ENCODE measurements around the gene QRICH2. TPM values are rescaled to one million over a fixed set of nuclear protein-coding genes. Genes with fewer than 3 reads are reported as not detected.

QRICH2 gene
- total RNA-seq, 1 donor: 3.6 TPM

DNA sequence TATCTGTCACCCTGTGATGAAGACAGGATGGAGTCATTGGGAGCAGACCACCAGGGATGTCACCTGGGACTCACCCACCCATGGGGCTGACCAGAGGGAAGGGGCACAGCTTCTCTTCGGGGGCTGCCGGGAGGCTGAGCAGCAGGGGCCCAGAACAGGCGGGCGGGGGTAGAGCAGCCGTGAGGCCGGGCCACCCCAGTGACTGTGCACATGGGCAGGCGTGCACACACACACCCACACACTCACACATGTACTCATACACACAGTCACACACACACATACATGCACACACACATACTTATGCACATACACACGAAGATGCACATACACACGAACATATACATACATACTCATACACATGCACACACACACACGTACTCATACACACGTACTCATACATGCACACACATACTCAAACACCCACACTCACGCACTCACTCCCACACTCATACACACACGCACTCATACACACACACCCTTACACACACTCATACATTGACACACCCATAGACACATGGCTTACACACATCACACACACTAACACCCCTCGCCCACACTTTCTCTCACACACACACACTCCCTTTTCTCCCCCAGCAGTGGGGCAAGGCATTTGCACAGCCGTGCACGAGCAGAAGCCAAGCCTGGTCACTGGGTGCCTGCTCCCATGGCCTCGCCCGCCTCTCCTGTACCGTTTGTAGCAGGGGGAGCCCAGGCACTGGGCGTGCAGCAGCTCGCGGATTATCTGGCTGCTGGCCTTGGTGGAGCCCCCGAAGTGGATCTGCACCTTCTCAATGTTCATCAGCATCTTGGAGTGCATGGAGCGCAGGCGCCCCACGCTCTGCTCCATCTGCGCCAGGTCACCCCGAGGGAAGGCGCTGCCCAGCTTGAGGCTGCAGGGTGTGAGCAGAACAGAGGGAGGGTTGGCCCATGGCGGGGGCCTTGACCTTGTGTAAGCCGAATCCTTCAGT is 30.5 kb downstream of the QRICH2 start:
- Histone ChIP-seq H3K4me2 (ENCODE audit: insufficient read depth, low read length) (no peak overlapping the region), H4K20me1 (ENCODE audit: insufficient read depth, low read length) (no peaks in the 10 kb centered on the region), H3K9me3 (ENCODE audit: low read depth, low read length) (no peaks in the 10 kb centered on the region), H3K79me2 (ENCODE audit: insufficient read depth, low read length) (no peaks in the 10 kb centered on the region), H2AFZ (ENCODE audit: low read length) (no peak overlapping the region), H3K36me3 (ENCODE audit: insufficient read depth, low read length) (no peaks in the 10 kb centered on the region), H3K27ac (ENCODE audit: low read depth, low read length) (no peak overlapping the region), H3K27me3 (ENCODE audit: insufficient read depth, low read length) (no peaks in the 10 kb centered on the region), H3K4me3 (ENCODE audit: insufficient read depth, low read length) (no peak overlapping the region), H3K4me1 (ENCODE audit: insufficient read depth, low read length) (peaks cover 5% of the 10 kb centered on the region)
- TF ChIP-seq, protein P1, sequence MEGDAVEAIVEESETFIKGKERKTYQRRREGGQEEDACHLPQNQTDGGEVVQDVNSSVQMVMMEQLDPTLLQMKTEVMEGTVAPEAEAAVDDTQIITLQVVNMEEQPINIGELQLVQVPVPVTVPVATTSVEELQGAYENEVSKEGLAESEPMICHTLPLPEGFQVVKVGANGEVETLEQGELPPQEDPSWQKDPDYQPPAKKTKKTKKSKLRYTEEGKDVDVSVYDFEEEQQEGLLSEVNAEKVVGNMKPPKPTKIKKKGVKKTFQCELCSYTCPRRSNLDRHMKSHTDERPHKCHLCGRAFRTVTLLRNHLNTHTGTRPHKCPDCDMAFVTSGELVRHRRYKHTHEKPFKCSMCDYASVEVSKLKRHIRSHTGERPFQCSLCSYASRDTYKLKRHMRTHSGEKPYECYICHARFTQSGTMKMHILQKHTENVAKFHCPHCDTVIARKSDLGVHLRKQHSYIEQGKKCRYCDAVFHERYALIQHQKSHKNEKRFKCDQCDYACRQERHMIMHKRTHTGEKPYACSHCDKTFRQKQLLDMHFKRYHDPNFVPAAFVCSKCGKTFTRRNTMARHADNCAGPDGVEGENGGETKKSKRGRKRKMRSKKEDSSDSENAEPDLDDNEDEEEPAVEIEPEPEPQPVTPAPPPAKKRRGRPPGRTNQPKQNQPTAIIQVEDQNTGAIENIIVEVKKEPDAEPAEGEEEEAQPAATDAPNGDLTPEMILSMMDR (IDR thresholded peaks at IDR 0.05; ENCODE audit: extremely low read depth, low read depth, low read length): no peak
- DNase-seq (ENCODE audit: insufficient read length, low spot score, missing footprints): peak; percentile 71

DNA sequence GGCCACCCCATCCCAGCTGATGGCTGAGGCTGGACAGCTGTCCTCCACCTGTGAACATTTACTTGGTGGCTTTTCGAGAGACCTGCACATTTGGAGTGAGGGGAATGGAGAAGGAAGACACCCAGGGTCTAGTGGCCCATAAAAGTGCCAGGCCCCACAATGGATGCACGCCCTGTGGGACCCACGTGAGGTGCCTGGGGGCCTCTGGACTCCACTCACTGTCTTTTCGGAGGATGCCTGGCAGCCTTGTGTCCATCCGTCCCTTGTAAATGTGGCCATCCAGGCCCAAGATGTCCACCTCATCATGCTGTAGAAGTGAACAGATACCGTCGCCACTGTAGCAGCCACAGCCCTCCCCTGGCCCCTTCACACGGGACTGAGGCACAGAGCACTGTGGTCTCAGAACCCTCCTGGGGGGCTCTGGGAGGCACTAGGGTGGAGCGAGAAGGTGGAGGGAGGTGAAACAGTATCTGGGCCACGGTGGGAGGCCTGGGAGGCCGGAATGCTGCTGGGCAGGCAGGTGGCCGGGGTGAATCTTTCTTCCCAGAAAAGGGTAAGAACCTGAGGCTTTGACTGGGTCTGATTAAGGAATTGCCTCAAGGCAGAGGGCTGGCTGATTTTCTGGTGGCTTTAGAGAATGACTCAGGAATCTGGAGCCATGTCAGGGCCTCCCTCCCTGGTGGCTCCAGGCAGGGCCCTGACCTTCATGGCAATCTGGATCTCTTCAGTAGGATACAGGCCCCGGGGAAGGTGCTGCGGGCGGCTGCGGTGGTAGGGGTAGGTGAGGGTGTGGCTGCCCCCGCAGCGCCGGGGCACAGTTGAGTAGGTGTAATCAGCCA is 31.4 kb downstream of the QRICH2 start:
- no peak overlapping the region for H3K4me2 ChIP-seq (ENCODE audit: insufficient read depth, low read length)

DNA sequence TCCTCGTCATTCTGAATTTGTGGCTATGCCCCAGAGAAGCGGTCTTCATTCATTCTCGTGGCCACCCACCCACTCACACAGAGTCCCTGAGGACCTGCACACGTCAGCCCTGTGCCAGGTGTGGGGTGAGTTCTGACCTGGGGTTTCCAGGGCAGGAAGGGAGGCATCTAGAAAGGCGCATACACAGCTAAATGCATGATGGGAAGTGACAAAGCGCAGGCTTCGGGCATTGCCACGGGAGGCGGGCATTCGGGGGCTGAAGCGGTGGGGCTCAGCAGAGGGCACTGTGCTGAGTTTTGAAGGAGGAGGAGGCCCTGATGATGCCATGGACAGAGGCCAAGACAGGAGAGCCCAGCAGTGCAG is 32.0 kb downstream of the QRICH2 start:
- H2AFZ ChIP-seq (ENCODE audit: low read length): no peak overlapping the region
- H3K9me3 ChIP-seq (ENCODE audit: low read depth, low read length): no peaks in the 10 kb centered on the region
- no peaks in the 10 kb centered on the region for H3K36me3 ChIP-seq (ENCODE audit: insufficient read depth, low read length)
- TF ChIP-seq, protein P1 (IDR thresholded peaks at IDR 0.05; ENCODE audit: extremely low read depth, low read depth, low read length): no peak
- peak; percentile 38 for DNase-seq (ENCODE audit: insufficient read length, low spot score, missing footprints)
- no peaks in the 10 kb centered on the region for H4K20me1 ChIP-seq (ENCODE audit: insufficient read depth, low read length)
- no peaks in the 10 kb centered on the region for H3K79me2 ChIP-seq (ENCODE audit: insufficient read depth, low read length)
- no peak overlapping the region for H3K4me2 ChIP-seq (ENCODE audit: insufficient read depth, low read length)
- H3K4me1 ChIP-seq (ENCODE audit: insufficient read depth, low read length): peaks cover 5% of the 10 kb centered on the region
- H3K27ac ChIP-seq (ENCODE audit: low read depth, low read length): no peak overlapping the region
- no peak overlapping the region for H3K4me3 ChIP-seq (ENCODE audit: insufficient read depth, low read length)
- no peaks in the 10 kb centered on the region for H3K27me3 ChIP-seq (ENCODE audit: insufficient read depth, low read length)

More for the DNA sequence above, 31.4 kb downstream of the QRICH2 start:
- TF ChIP-seq, protein P1 (IDR thresholded peaks at IDR 0.05; ENCODE audit: extremely low read depth, low read depth, low read length): no peak
- Histone ChIP-seq H3K79me2 (ENCODE audit: insufficient read depth, low read length) (no peaks in the 10 kb centered on the region), H3K27me3 (ENCODE audit: insufficient read depth, low read length) (no peaks in the 10 kb centered on the region), H3K27ac (ENCODE audit: low read depth, low read length) (no peak overlapping the region), H3K9me3 (ENCODE audit: low read depth, low read length) (no peaks in the 10 kb centered on the region), H4K20me1 (ENCODE audit: insufficient read depth, low read length) (no peaks in the 10 kb centered on the region), H3K36me3 (ENCODE audit: insufficient read depth, low read length) (no peaks in the 10 kb centered on the region), H3K4me3 (ENCODE audit: insufficient read depth, low read length) (no peak overlapping the region), H2AFZ (ENCODE audit: low read length) (no peak overlapping the region), H3K4me1 (ENCODE audit: insufficient read depth, low read length) (peaks cover 5% of the 10 kb centered on the region)
- peak; percentile 81 for DNase-seq (ENCODE audit: insufficient read length, low spot score, missing footprints)
